ENCODE data around the gene EYS. TPM values are rescaled to one million over a fixed set of nuclear protein-coding genes. Genes with fewer than 3 reads are reported as not detected.

The EYS gene
- total and polyA plus RNA-seq, 2 of the 8 experiments (the other 6 are each of a cell fraction or from before 2014, with no cell fraction given) = 0.05 to 0.13 TPM

- H3K18ac ChIP-seq (ENCODE audit: extremely low read depth, low read length) = no peak overlapping the region
- DNase-seq (ENCODE audit: low read depth in 1 of 2, low spot score in 2 of 2) (no peak), FAIRE-seq (no peak)
- no peak overlapping the region for H3K4me3 ChIP-seq (ENCODE audit: extremely low read depth in 1 of 4, insufficient read depth in 2 of 4, low read depth in 3 of 4, low read length in 4 of 4)
- no peak overlapping the region for H2BK120ac ChIP-seq (replicated peaks; ENCODE audit: low read depth, low read length)
- no peak overlapping the region for H2BK12ac ChIP-seq (ENCODE audit: low read depth, low read length)
- H4K5ac ChIP-seq (ENCODE audit: insufficient read length, low read depth, low read length) = no peak overlapping the region
- no peak overlapping the region for H2BK20ac ChIP-seq (ENCODE audit: low read length)
- no peak overlapping the region for H2BK15ac ChIP-seq (ENCODE audit: low read length)
- no peaks in the 10 kb centered on the region for H3K79me1 ChIP-seq (ENCODE audit: low read depth, low read length)
- H3K4me2 ChIP-seq (ENCODE audit: insufficient read depth in 1 of 2, low read depth in 2 of 2, low read length in 2 of 2) = no peak overlapping the region
- H3K56ac ChIP-seq (replicated peaks; ENCODE audit: insufficient read length, low read depth, low read length) = no peak overlapping the region
- H4K20me1 ChIP-seq (replicated peaks in 1 of 2; ENCODE audit: control insufficient read depth in 1 of 2, insufficient read depth in 2 of 2, low read length in 2 of 2) = no peaks in the 10 kb centered on the region
- H3K23me2 ChIP-seq (ENCODE audit: low read depth, low read length) = no peaks in the 10 kb centered on the region
- no peak overlapping the region for H2AFZ ChIP-seq (ENCODE audit: low read length)
- H3K27ac ChIP-seq (ENCODE audit: low read depth, low read length) = no peak overlapping the region
- H3K36me3 ChIP-seq (ENCODE audit: control insufficient read depth in 2 of 4, insufficient read depth in 4 of 4, low read length in 3 of 4) = no peaks in the 10 kb centered on the region
- H3K4me1 ChIP-seq (replicated peaks in 1 of 4; ENCODE audit: control insufficient read depth in 3 of 4, insufficient read depth in 4 of 4, low read length in 3 of 4) = no peaks in the 10 kb centered on the region
- no peak overlapping the region for H4K91ac ChIP-seq (replicated peaks; ENCODE audit: insufficient read length, low read length)
- H3K23ac ChIP-seq (ENCODE audit: insufficient read length) = no peak overlapping the region
- CTCF ChIA-PET (ENCODE audit: partially characterized antibody) = interaction anchor here (1.3 kb wide), 1 partner anchor 13 kb away, joined by 6 read pairs; no protein-coding TSS in a partner anchor
- no peak overlapping the region for H2BK5ac ChIP-seq (ENCODE audit: low read depth, low read length)
- no peaks in the 10 kb centered on the region for H3K79me2 ChIP-seq (ENCODE audit: control insufficient read depth in 1 of 2, insufficient read depth in 2 of 2, low read length in 2 of 2)
- no peaks in the 10 kb centered on the region for H3K9me3 ChIP-seq (ENCODE audit: insufficient read depth in 2 of 2, low read depth in 1 of 2, low read length in 1 of 2)
- H4K8ac ChIP-seq (ENCODE audit: extremely low read depth, insufficient read depth, low read length) = no peak overlapping the region
- H3K14ac ChIP-seq (ENCODE audit: insufficient read length) = no peak overlapping the region
- POLR2A ChIA-PET (ENCODE audit: partially characterized antibody) = no interaction called here
- H2AK5ac ChIP-seq (ENCODE audit: low read depth, low read length) = no peak overlapping the region
- H3K9ac ChIP-seq (replicated peaks in 1 of 4; ENCODE audit: extremely low read depth in 1 of 4, low read depth in 3 of 4, low read length in 3 of 4) = no peak overlapping the region
- no peak overlapping the region for H3K4ac ChIP-seq (replicated peaks; ENCODE audit: insufficient read length, low read depth, low read length)
- no peaks in the 10 kb centered on the region for H3K27me3 ChIP-seq (replicated peaks in 1 of 4; ENCODE audit: control insufficient read depth in 3 of 4, extremely low read depth in 1 of 4, insufficient read depth in 3 of 4, low read length in 3 of 4)
- TF ChIP-seq EP300 (IDR thresholded peaks at IDR 0.05; ENCODE audit: borderline replicate concordance in 1 of 2, low read depth in 2 of 2, low read length in 2 of 2) (no peak), EZH2 (IDR thresholded peaks at IDR 0.05; ENCODE audit: low read depth, low read length, severe bottlenecking) (no peak), CHD2 (IDR thresholded peaks at IDR 0.05; ENCODE audit: low read length) (no peak), FOSL1 (IDR thresholded peaks at IDR 0.05; ENCODE audit: insufficient read depth, low read depth, low read length) (no peak), TBP (IDR thresholded peaks at IDR 0.05; ENCODE audit: low read depth, low read length) (no peak), TCF12 (IDR thresholded peaks at IDR 0.05; ENCODE audit: low read depth, low read length) (no peak), TAF7 (optimal IDR thresholded peaks at IDR 0.05; ENCODE audit: borderline replicate concordance, low read depth, low read length) (no peak), RFX5 (IDR thresholded peaks at IDR 0.05; ENCODE audit: borderline replicate concordance, low read depth, low read length) (no peak), JUND (IDR thresholded peaks at IDR 0.05; ENCODE audit: low read length) (no peak), RNF2 (IDR thresholded peaks at IDR 0.05; ENCODE audit: borderline replicate concordance, low read depth, low read length, missing control alignments, poor library complexity, severe bottlenecking) (no peak), ATF2 (IDR thresholded peaks at IDR 0.05; ENCODE audit: low read length) (no peak), KDM5A (IDR thresholded peaks at IDR 0.05; ENCODE audit: low read length) (no peak), SIX5 (IDR thresholded peaks at IDR 0.05; ENCODE audit: low read depth, low read length) (no peak), SP2 (IDR thresholded peaks at IDR 0.05; ENCODE audit: low read length) (no peak)
Measured at GRCh38 chr6:65650086-65650485, 56.9 kb downstream of the EYS start.

All from H1 (cell line).